ENCODE data around the gene DPEP3. TPM values are rescaled to one million over a fixed set of nuclear protein-coding genes. Genes with fewer than 3 reads are reported as not detected.
"Not testable (repeated sequence)": the region's sequence is repeated elsewhere in the genome, so short reads cannot be mapped to it uniquely, and the experiment has no call there.

DPEP3 gene
- total RNA-seq, 1 experiment from 2014 or later, result 1.6 TPM

DNA sequence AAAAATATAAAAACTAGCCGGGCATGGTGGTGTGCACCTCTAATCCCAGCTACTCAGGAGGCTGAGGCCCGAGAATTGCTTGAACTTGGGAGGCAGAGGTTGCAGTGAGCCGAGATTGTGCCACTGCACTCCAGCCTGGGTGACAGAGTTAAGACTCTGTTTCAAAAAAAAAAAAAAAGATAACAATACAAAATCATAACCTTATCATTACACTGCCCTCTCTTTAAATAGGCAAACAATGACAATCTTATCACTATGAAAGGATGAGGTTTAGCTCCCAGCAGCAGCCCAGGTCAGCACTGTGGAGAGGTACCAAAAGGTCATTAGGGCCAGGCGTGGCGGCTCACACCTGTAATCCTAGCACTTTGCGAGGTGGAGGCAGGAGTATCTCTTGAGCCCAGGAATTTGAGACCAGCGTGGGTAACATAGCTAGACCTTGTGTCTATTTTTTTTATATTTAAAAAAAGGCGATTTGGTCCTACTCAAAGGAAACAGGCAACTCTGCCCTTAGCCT, 38.9 kb upstream of the DPEP3 start (continued):
- TF ChIP-seq JAZF1 (CRISPR knock-in tag; IDR thresholded peaks at IDR 0.05) (no peak), EMX1 (CRISPR knock-in tag; IDR thresholded peaks at IDR 0.05) (no peak), ZNF423 (CRISPR knock-in tag; IDR thresholded peaks at IDR 0.05) (no peak)

DNA sequence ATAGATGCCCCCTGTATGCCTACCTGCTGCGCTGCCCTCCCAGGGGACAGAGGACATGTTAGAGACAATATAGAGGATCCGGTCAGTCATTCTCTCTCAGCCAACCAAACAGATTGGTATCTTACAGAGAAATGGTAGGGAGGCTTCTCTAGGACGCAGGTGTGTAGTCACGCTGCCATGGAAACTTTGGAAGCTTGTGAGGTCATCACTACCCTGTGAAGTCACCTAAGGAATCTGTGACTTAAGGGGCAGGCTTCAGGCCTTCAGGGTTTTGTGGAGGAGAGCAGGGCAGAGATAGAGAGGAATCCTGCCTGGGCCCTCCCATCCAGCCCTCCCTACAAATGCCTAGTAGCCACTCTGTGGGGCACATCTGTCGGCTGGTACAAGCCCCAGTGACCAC, 35.4 kb upstream of the DPEP3 start, which contains the start of gene DPEP2NB:
TSS of gene DPEP2NB (minus strand) at position 231 of the 400 bp plus-strand sequence. CDS start at position 90, 141 bp downstream.
- ATAC-seq, result no peak
- Mint-ChIP-seq H3K4me3 (no peak within 1 kb of the TSS), H3K4me1 (no peaks in the 10 kb centered on the region), H3K9me3 (no peaks in the 10 kb centered on the region), H3K36me3 (no peaks in the 10 kb centered on the region), H3K27ac (peak within 1 kb of the TSS; percentile 10; the same call in 1 of the 2 replicates), H3K27me3 (ENCODE audit: low read depth) (no peaks in the 10 kb centered on the region; the same call in 1 of the 2 replicates)
- CTCF ChIA-PET, result interaction anchor here (0.9 to 2.7 kb wide), 4 partner anchors 22 to 616 kb away, joined by 3 to 13 read pairs (median 5); no protein-coding TSS in a partner anchor
- TF ChIP-seq, protein P1, sequence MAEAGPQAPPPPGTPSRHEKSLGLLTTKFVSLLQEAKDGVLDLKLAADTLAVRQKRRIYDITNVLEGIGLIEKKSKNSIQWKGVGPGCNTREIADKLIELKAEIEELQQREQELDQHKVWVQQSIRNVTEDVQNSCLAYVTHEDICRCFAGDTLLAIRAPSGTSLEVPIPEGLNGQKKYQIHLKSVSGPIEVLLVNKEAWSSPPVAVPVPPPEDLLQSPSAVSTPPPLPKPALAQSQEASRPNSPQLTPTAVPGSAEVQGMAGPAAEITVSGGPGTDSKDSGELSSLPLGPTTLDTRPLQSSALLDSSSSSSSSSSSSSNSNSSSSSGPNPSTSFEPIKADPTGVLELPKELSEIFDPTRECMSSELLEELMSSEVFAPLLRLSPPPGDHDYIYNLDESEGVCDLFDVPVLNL (CRISPR knock-in tag; IDR thresholded peaks at IDR 0.05; ENCODE audit: borderline replicate concordance, low read depth), result no peak
- TF ChIP-seq, protein P2, sequence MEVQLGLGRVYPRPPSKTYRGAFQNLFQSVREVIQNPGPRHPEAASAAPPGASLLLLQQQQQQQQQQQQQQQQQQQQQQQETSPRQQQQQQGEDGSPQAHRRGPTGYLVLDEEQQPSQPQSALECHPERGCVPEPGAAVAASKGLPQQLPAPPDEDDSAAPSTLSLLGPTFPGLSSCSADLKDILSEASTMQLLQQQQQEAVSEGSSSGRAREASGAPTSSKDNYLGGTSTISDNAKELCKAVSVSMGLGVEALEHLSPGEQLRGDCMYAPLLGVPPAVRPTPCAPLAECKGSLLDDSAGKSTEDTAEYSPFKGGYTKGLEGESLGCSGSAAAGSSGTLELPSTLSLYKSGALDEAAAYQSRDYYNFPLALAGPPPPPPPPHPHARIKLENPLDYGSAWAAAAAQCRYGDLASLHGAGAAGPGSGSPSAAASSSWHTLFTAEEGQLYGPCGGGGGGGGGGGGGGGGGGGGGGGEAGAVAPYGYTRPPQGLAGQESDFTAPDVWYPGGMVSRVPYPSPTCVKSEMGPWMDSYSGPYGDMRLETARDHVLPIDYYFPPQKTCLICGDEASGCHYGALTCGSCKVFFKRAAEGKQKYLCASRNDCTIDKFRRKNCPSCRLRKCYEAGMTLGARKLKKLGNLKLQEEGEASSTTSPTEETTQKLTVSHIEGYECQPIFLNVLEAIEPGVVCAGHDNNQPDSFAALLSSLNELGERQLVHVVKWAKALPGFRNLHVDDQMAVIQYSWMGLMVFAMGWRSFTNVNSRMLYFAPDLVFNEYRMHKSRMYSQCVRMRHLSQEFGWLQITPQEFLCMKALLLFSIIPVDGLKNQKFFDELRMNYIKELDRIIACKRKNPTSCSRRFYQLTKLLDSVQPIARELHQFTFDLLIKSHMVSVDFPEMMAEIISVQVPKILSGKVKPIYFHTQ (CRISPR knock-in tag; IDR thresholded peaks at IDR 0.05), result no peak
- TF ChIP-seq, protein P3, sequence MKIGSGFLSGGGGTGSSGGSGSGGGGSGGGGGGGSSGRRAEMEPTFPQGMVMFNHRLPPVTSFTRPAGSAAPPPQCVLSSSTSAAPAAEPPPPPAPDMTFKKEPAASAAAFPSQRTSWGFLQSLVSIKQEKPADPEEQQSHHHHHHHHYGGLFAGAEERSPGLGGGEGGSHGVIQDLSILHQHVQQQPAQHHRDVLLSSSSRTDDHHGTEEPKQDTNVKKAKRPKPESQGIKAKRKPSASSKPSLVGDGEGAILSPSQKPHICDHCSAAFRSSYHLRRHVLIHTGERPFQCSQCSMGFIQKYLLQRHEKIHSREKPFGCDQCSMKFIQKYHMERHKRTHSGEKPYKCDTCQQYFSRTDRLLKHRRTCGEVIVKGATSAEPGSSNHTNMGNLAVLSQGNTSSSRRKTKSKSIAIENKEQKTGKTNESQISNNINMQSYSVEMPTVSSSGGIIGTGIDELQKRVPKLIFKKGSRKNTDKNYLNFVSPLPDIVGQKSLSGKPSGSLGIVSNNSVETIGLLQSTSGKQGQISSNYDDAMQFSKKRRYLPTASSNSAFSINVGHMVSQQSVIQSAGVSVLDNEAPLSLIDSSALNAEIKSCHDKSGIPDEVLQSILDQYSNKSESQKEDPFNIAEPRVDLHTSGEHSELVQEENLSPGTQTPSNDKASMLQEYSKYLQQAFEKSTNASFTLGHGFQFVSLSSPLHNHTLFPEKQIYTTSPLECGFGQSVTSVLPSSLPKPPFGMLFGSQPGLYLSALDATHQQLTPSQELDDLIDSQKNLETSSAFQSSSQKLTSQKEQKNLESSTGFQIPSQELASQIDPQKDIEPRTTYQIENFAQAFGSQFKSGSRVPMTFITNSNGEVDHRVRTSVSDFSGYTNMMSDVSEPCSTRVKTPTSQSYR (CRISPR knock-in tag; IDR thresholded peaks at IDR 0.05), result no peak
- TF ChIP-seq, protein P4, sequence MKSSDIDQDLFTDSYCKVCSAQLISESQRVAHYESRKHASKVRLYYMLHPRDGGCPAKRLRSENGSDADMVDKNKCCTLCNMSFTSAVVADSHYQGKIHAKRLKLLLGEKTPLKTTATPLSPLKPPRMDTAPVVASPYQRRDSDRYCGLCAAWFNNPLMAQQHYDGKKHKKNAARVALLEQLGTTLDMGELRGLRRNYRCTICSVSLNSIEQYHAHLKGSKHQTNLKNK (CRISPR knock-in tag; IDR thresholded peaks at IDR 0.05), result no peak
- TF ChIP-seq TCF7 (CRISPR knock-in tag; IDR thresholded peaks at IDR 0.05; ENCODE audit: low read depth), result no peak
- DNase-seq (ENCODE audit: low spot score), result no peak
- POLR2A ChIA-PET, result no interaction called here

DNA sequence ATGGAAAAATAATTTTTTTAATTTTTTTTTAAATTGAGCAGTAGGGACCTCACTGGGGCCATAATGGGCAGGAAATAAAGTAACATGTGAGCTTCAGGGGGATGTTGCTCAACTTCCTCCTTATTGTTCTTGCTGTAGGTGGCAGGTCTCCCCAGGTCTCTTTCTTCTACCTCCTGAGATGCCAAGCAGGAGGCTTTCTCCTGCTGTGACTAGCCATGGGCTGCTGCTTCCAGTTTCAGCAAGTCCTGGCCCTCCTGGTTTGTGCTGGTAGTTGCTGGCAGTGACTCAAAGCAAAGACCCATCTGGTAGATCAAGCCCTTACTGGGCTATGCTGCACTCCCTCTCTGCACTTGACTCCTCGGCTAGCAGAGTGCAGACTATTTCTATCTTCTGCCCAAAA, 33.1 kb upstream of the DPEP3 start:
- H3K4me1 Mint-ChIP-seq, result peaks cover 6% of the 10 kb centered on the region
- POLR2A ChIA-PET, result no interaction called here
- no peaks in the 10 kb centered on the region for H3K36me3 Mint-ChIP-seq
- H3K27me3 Mint-ChIP-seq (ENCODE audit: low read depth), result no peaks in the 10 kb centered on the region; the same call in 1 of the 2 replicates
- CTCF ChIA-PET, result interaction anchor here (0.8 to 1.7 kb wide), 3 partner anchors 19 to 251 kb away, joined by 3 to 5 read pairs (median 3); partner anchors contain the start of gene SLC7A6
- DNase-seq (ENCODE audit: low spot score) (no peak), ATAC-seq (no peak)
- H3K4me3 Mint-ChIP-seq, result no peak overlapping the region
- H3K9me3 Mint-ChIP-seq, result no peaks in the 10 kb centered on the region
- no peak overlapping the region for H3K27ac Mint-ChIP-seq
- TF ChIP-seq ZNF263 (CRISPR knock-in tag; IDR thresholded peaks at IDR 0.05; ENCODE audit: low read depth), result no peak
- TF ChIP-seq ZNF423 (CRISPR knock-in tag; IDR thresholded peaks at IDR 0.05), result 0 out of 2 replicates have a peak, but pooled peaks have one; percentile 17

DNA sequence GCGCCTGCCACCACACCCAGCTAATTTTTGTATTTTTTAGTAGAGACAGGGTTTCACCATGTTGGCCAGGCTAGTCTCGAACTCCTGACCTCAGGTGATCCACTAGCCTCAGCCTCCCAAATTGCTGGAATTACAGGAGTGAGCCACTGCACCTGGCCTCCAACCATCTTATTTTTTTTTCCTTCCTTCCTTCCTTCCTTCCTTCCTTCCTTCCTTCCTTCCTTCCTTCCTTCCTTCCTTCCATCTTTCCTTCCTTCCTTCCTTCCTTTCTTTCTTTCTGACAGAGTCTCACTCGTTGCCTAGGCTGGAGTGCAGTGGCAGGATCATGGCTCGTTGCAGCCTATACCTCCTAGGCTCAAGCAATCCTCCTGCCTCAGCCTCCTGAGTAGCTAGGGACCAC, 29.6 kb upstream of the DPEP3 start:
- DNase-seq (ENCODE audit: low spot score); POLR2A ChIA-PET: not testable (repeated sequence)

More for the DNA sequence above, 29.6 kb upstream of the DPEP3 start:
- H3K27me3 Mint-ChIP-seq (ENCODE audit: low read depth); ATAC-seq; H3K27ac Mint-ChIP-seq; H3K36me3 Mint-ChIP-seq; H3K9me3 Mint-ChIP-seq; H3K4me3 Mint-ChIP-seq: not testable (repeated sequence)
- H3K4me1 Mint-ChIP-seq, result peaks cover 14% of the 10 kb centered on the region
- CTCF ChIA-PET, result interaction anchor here (0.6 kb wide), 1 partner anchor 193 kb away, joined by 3 read pairs; no protein-coding TSS in a partner anchor

All from WTC11 (cell line).